ENCODE results near the gene ZNF765. TPM values are rescaled to one million over a fixed set of nuclear protein-coding genes. Genes with fewer than 3 reads are reported as not detected.
"Not testable (repeated sequence)": the region's sequence is repeated elsewhere in the genome, so short reads cannot be mapped to it uniquely, and the experiment has no call there.

The ZNF765 gene
- total RNA-seq, 2 donors from 2014 or later, result 10.3 to 18.5 TPM

GRCh38 chr19:53471916-53472315, 77.0 kb downstream of the ZNF765 start:
- H3K27me3 ChIP-seq (replicated peaks; ENCODE audit: insufficient read depth), result no peaks in the 10 kb centered on the region
- no peak for TF ChIP-seq CTCF (IDR thresholded peaks at IDR 0.05)
- H3K4me1 ChIP-seq (ENCODE audit: control insufficient read depth in 1 of 2, low read depth in 2 of 2), result peaks cover 1 to 7% of the 10 kb centered on the region in 2 donors
- no peak for ATAC-seq (ENCODE audit: insufficient number of reproducible peaks, low FRiP score, low read depth)
- no peak overlapping the region for H3K27ac ChIP-seq
- H3K36me3 ChIP-seq, result peaks cover 6% of the 10 kb centered on the region
- peaks cover 9% of the 10 kb centered on the region for H3K9me3 ChIP-seq
- no peak overlapping the region for H3K4me3 ChIP-seq
- no peak for DNase-seq (ENCODE audit: low spot score)

- not testable (repeated sequence) for H3K27me3 ChIP-seq (replicated peaks; ENCODE audit: insufficient read depth); ATAC-seq (ENCODE audit: insufficient number of reproducible peaks, low FRiP score, low read depth); DNase-seq (ENCODE audit: low spot score); H3K4me1 ChIP-seq (ENCODE audit: control insufficient read depth in 1 of 2, low read depth in 2 of 2); H3K4me3 ChIP-seq; H3K27ac ChIP-seq
- peaks cover 23% of the 10 kb centered on the region for H3K36me3 ChIP-seq
- peaks cover 18% of the 10 kb centered on the region for H3K9me3 ChIP-seq
These were observed 79.9 kb downstream of the ZNF765 start for GRCh38 chr19:53474832-53475231.

GRCh38 chr19:53475470-53475869, 80.5 kb downstream of the ZNF765 start:
- not testable (repeated sequence) for H3K27ac ChIP-seq; ATAC-seq (ENCODE audit: insufficient number of reproducible peaks, low FRiP score, low read depth); H3K4me3 ChIP-seq; DNase-seq (ENCODE audit: low spot score); H3K4me1 ChIP-seq (ENCODE audit: control insufficient read depth in 1 of 2, low read depth in 2 of 2); H3K27me3 ChIP-seq (replicated peaks; ENCODE audit: insufficient read depth)
- Histone ChIP-seq H3K9me3 (peaks cover 24% of the 10 kb centered on the region), H3K36me3 (peaks cover 27% of the 10 kb centered on the region)

Other genes with a start within 250 kb of the ZNF765 start
- 10 to 100 TPM in 1 of 2 donors, 1 to 10 TPM in 1; 8.8 to 16.6 TPM for gene ZNF347, start 236.1 kb upstream of the ZNF765 start, total RNA-seq
- 1 to 10 TPM; 4.5 to 6.6 TPM for gene ZNF665, start 201.8 kb upstream of the ZNF765 start, total RNA-seq
- gene ZNF677, start 140.3 kb upstream of the ZNF765 start, total RNA-seq, result 10 to 100 TPM; 20.6 to 21.7 TPM
- gene VN1R2, start 136.9 kb upstream of the ZNF765 start, total RNA-seq, result not detected
- not detected for gene VN1R4, start 127.4 kb upstream of the ZNF765 start, total RNA-seq
- 1 to 10 TPM; 4.2 to 7.4 TPM for gene ZNF845, start 61.4 kb upstream of the ZNF765 start, total RNA-seq
- gene ZNF525, start 29.4 kb upstream of the ZNF765 start, total RNA-seq, result 10 to 100 TPM in 1 of 2 donors, 1 to 10 TPM in 1; 4.9 to 11.4 TPM
- 10 to 100 TPM; 14.0 to 16.8 TPM for gene ZNF761, start 36.8 kb downstream of the ZNF765 start, total RNA-seq
- gene ZNF813, start 72.6 kb downstream of the ZNF765 start, total RNA-seq, result 1 to 10 TPM in 1 of 2 donors, under 1 TPM in 1; 0.81 to 3.0 TPM
- gene ZNF331, start 143.0 kb downstream of the ZNF765 start, total RNA-seq, result 10 to 100 TPM; 26.9 to 38.7 TPM
- gene DPRX, start 236.8 kb downstream of the ZNF765 start, total RNA-seq, result not detected